Measurements from ENCODE around the gene LGALS4. TPM values are rescaled to one million over a fixed set of nuclear protein-coding genes. Genes with fewer than 3 reads are reported as not detected.
"Not testable (repeated sequence)": the region's sequence is repeated elsewhere in the genome, so short reads cannot be mapped to it uniquely, and the experiment has no call there.

Gene LGALS4
- total RNA-seq, 1 donor from 2014 or later, result not detected

- H3K27ac Mint-ChIP-seq (ENCODE audit: unreplicated experiment), result no peak overlapping the region
- peaks cover 12% of the 10 kb centered on the region for H3K27me3 Mint-ChIP-seq (ENCODE audit: low read depth)
- H3K9me3 Mint-ChIP-seq (ENCODE audit: low read depth), result no peaks in the 10 kb centered on the region
- TF ChIP-seq CTCF (IDR thresholded peaks at IDR 0.05), result no peak
- no peak overlapping the region for H3K4me3 Mint-ChIP-seq (ENCODE audit: unreplicated experiment)
- H3K36me3 Mint-ChIP-seq (ENCODE audit: low read depth), result no peaks in the 10 kb centered on the region
- DNase-seq (ENCODE audit: low spot score), result no peak
- no peaks in the 10 kb centered on the region for H3K4me1 Mint-ChIP-seq (ENCODE audit: low read depth)
Observed at GRCh38 chr19:38785187-38785699, 27.5 kb downstream of the LGALS4 start.

GRCh38 chr19:38784224-38784623, 28.5 kb downstream of the LGALS4 start:
- Mint-ChIP-seq H3K4me3 (ENCODE audit: unreplicated experiment) (no peak overlapping the region), H3K4me1 (ENCODE audit: low read depth) (no peaks in the 10 kb centered on the region), H3K27me3 (ENCODE audit: low read depth) (peaks cover 19% of the 10 kb centered on the region), H3K9me3 (ENCODE audit: low read depth) (no peaks in the 10 kb centered on the region), H3K27ac (ENCODE audit: unreplicated experiment) (no peak overlapping the region), H3K36me3 (ENCODE audit: low read depth) (no peaks in the 10 kb centered on the region)
- DNase-seq (ENCODE audit: low spot score), result no peak
- no peak for TF ChIP-seq CTCF (IDR thresholded peaks at IDR 0.05)

GRCh38 chr19:38782212-38782611, 30.5 kb downstream of the LGALS4 start:
- H3K36me3 Mint-ChIP-seq (ENCODE audit: low read depth); H3K4me3 Mint-ChIP-seq (ENCODE audit: unreplicated experiment); H3K9me3 Mint-ChIP-seq (ENCODE audit: low read depth); H3K27ac Mint-ChIP-seq (ENCODE audit: unreplicated experiment); H3K4me1 Mint-ChIP-seq (ENCODE audit: low read depth); DNase-seq (ENCODE audit: low spot score): not testable (repeated sequence)
- peaks cover 24% of the 10 kb centered on the region for H3K27me3 Mint-ChIP-seq (ENCODE audit: low read depth)

- Mint-ChIP-seq H3K4me3 (ENCODE audit: unreplicated experiment) (no peak overlapping the region), H3K4me1 (ENCODE audit: low read depth) (no peaks in the 10 kb centered on the region), H3K9me3 (ENCODE audit: low read depth) (no peaks in the 10 kb centered on the region), H3K27ac (ENCODE audit: unreplicated experiment) (no peak overlapping the region), H3K27me3 (ENCODE audit: low read depth) (peaks cover 24% of the 10 kb centered on the region), H3K36me3 (ENCODE audit: low read depth) (no peaks in the 10 kb centered on the region)
- TF ChIP-seq CTCF (IDR thresholded peaks at IDR 0.05), result no peak
- DNase-seq (ENCODE audit: low spot score), result no peak
Observed at GRCh38 chr19:38781058-38781457, 31.7 kb downstream of the LGALS4 start.

- Mint-ChIP-seq H3K36me3 (ENCODE audit: low read depth) (no peaks in the 10 kb centered on the region), H3K4me3 (ENCODE audit: unreplicated experiment) (no peak overlapping the region), H3K9me3 (ENCODE audit: low read depth) (no peaks in the 10 kb centered on the region)
Observed at GRCh38 chr19:38780443-38780842, 32.3 kb downstream of the LGALS4 start.

More at GRCh38 chr19:38780443-38780842, 32.3 kb downstream of the LGALS4 start:
- DNase-seq (ENCODE audit: low spot score), result no peak
- Mint-ChIP-seq H3K27ac (ENCODE audit: unreplicated experiment) (no peak overlapping the region), H3K4me1 (ENCODE audit: low read depth) (no peaks in the 10 kb centered on the region), H3K27me3 (ENCODE audit: low read depth) (peaks cover 24% of the 10 kb centered on the region)
- no peak for TF ChIP-seq CTCF (IDR thresholded peaks at IDR 0.05)
